GM18858 (cell line): Measurements from ENCODE around the gene SLC10A2.
"Not testable (repeated sequence)": the region's sequence is repeated elsewhere in the genome, so short reads cannot be mapped to it uniquely, and the experiment has no call there.

Source experiments
- ATAC-seq: cut with Tn5 transposase; IDR thresholded peaks from one replicate; pipeline ENCODE4 v1.9.1; 2021; ENCODE audit not compliant: unreplicated experiment

The SLC10A2 gene

GRCh38 chr13:103066079-103066780, at the start of gene SLC10A2:
Gene SLC10A2, minus strand, starts transcription at chr13:103066417. Its CDS starts 168 bp downstream, at chr13:103066249.
- ATAC-seq = no peak

- no peak for ATAC-seq
Observed at GRCh38 chr13:103107580-103107979, 41.4 kb upstream of the SLC10A2 start.

- no peak for ATAC-seq
Observed at GRCh38 chr13:103104340-103104739, 38.1 kb upstream of the SLC10A2 start.

DNA sequence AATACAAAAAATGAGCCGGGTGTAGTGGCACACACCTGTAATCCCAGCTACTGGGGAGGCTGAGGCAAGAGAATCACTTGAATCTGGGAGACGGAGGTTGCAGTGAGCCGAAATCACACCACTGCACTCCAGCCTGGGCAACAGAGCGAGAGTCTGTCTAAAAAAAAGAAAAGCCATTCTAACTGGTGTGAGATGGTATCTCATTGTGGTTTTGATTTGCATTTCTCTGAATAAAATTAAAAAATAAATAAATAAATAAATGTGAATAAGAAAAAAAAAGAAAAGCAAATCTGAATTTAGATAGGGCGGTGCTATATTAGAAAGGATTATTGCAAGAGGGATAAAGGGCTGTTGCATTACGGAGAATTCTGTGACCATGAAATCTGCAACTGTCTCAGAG, 37.2 kb upstream of the SLC10A2 start:
- ATAC-seq = not testable (repeated sequence)

DNA sequence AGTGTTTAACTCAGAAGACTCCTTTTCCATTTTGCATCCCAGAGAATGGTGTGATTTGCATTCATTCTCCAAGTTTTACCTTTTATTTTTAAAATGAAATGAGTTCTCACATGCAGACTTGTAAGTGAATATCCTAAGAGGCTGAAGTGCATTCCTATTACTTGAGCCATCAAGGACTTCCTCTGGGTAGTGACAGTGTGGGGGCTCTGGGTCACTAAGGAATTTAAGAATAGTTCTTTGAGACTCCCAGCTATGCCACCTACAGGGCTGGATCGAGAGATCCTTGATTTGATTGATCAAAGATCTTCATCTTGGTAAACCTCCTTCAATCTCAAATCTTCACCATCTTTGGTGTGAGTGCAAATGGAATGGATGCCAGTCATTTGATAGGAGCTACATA, 36.3 kb upstream of the SLC10A2 start:
- ATAC-seq = no peak

GRCh38 chr13:103101901-103102300, 35.7 kb upstream of the SLC10A2 start:
- no peak for ATAC-seq

DNA sequence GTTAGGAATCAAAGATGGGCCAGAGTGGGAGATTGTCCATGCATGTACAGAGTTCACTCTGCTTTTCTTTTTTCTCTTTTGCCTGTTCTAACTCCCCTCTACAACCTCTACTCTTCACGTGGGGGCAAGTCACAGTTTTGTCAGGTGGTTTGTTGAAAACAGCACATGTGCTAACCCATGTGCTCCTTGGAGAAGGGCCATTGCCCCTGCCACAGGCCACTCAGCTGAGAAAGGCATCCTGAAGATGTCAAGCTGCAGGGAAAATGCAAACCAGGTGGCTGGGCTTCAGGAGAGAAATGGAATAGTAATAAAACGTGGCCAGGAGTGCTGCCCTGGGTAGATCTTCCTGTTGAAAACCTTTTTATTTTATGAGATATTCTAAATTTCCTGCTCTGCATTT, 35.3 kb upstream of the SLC10A2 start:
- ATAC-seq = no peak

DNA sequence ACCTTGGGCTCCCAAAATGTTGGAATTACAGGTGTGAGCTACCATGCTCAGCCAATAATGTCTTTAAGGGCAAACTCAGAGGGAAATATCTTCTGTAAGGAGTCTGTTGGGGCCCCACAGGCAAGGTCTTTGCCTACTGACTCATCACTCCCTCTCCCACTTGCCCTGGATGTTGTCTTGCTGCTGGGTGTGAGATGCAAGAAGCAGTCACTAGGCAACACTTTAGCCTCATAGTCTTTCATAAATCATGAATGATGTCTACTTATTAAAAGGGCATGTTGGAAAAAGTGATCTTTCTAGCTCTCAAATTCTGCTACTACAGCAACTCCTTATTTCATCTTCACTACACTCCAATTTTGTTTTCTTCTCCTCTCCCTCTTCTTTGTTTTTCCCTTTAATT, 34.6 kb upstream of the SLC10A2 start:
- no peak for ATAC-seq

GRCh38 chr13:103099722-103100293, 33.6 kb upstream of the SLC10A2 start:
- ATAC-seq = no peak

- ATAC-seq = no peak
Observed at GRCh38 chr13:103098535-103098934, 32.3 kb upstream of the SLC10A2 start.

DNA sequence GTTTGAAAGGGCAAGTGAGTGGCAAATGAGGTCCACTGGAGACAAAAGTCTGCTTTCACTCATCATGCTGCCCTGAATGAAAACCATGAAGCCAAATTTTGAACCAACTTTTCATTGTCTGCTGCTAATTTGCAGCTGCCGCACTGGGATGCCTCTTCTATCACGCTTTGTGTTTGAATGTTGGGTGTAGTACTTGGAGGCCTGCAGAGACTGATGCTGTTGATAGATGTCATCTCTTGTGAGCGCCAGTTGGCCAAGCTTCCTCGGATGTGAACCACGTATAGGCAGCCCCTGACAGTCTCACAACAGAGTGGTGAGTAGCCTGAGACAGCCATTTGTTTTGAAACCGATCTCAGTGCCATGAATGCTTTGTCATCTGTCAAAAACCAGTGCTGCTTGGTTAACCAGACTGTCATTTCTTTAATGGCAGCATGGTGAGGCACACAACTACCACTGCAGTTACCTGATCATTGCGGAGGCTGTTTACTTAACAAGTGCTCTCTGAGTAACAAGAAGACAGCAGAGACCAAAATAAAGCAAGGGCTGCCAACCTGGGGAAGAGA, 31.2 kb upstream of the SLC10A2 start:
- ATAC-seq = no peak

DNA sequence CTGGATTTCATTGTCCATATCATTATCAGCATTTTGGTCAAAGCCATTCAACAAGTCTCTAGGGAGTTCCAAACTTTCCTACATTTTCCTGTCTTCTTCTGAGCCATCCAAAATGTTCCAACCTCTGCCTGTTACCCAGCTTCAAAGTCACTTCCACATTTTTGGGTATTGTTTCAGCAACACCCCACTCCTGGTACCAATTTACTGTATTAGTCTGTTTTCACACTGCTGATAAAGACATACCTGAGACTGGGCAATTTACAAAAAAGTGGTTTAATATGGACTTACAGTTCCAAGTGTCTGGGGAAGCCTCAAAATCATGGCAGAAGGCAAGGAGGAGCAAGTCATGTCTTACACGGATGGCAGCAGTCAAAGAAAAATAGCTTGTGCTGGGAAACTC, 27.4 kb upstream of the SLC10A2 start:
- ATAC-seq = not testable (repeated sequence)

GRCh38 chr13:103087275-103087674, 21.1 kb upstream of the SLC10A2 start:
- ATAC-seq = no peak

DNA sequence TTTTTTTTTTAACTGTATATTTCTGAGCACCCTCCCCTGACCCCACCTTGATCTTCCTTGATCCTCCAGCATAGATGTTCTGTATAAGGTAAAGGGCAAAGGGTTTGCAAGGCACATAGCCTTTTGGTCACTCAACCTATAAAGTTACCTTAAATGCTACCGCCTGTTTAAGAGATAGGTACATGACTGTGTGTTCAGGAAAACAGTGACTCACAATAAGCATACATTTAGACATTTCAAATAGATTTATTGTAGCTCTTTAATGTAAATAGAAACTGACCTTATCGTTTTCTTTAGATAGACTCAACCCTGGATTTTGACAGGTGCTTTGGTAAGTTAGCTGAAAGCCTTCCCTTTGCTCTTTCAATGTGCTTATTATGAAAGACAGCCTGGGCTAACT, 15.2 kb upstream of the SLC10A2 start:
- ATAC-seq = no peak

GRCh38 chr13:103078158-103078557, 11.9 kb upstream of the SLC10A2 start:
- peak; percentile 96 for ATAC-seq

DNA sequence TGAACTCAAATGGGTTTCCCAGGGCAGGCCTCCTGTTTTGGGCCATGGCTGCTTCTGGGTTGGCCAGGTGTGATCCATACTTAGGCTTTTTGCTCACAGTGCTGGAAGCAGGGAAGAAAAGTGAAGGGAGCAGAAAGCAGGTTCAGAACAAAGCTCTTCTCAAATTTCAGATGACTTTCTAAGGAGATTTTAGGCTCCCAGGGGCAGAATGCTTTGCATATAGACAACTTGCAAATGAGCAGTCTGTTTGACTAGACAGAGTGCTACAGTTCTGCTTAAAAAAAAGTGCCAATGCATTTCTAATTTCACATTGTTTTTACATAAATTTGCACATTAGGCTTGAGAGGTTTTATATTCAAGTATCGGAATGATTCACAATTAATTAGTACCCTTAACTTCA, 2.6 kb upstream of the SLC10A2 start:
- no peak for ATAC-seq

DNA sequence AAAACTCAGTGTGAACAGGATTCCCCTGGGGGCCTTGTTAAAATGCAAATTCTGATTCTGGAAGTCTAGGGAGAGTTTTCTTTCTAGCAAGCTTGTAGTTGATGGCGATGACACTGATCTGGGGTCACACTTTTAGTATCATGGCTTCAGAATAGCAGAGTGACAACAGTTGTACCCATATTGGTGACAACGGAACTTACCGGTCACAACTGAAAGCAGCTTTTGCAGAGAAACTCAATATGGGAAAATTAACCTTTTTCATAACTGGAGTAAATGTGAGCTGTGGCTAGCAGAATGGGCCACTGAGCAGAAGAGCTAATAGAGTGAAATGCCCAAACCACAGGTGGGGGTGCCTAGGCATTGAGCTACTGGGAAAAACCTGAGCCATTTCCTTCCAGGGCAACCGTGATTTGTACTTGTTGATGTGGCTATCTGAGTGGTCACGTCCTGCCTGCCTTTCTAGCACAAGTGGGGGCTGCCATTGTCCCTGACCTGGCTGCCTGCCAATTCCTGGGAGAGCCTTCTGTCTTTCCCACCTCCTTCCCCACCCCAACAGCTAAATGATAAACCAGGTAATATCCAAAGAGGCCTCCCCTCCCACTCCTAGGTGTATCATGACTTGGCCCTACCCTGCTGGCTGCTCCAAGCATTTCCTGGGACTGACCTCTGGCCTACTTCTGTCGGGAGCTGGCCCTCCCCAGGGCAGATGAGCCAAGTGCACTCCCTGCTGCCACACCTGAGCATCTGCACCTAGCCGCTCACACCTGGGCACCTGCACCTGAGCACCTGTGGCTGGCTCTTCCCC, 1.7 kb upstream of the SLC10A2 start:
- peak; percentile 75 for ATAC-seq

DNA sequence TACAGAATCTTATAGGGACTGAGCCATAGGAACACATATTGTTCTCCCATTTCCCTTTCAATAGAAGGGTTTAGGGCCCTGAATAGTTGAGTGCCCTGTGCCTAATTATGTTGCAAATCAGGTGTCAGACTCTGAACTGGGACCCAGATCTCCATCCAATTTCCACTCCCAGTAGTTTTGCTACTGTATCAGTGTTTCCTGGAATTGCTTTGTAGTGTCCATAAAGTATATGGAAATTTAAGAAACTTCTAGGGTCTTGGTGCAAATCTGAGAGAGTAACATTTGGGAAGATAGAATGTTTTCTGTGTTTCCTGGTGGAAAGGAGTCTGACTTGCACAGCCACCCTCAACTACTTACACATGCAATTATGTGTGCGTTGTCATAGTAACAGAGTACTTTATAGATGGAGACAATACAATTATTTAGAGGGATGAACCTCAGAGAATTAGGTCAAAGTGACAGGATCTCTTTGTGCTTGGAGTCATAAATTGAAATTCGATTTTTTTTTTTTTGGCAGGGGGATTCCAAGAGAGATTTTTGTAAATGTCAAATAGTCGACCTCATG, 646 bp upstream of the SLC10A2 start:
- no peak for ATAC-seq

- ATAC-seq = no peak
Observed at GRCh38 chr13:103063376-103063775, 2.8 kb downstream of the SLC10A2 start.

- peak; percentile 72 for ATAC-seq
Observed at GRCh38 chr13:103062079-103062478, 4.1 kb downstream of the SLC10A2 start.

DNA sequence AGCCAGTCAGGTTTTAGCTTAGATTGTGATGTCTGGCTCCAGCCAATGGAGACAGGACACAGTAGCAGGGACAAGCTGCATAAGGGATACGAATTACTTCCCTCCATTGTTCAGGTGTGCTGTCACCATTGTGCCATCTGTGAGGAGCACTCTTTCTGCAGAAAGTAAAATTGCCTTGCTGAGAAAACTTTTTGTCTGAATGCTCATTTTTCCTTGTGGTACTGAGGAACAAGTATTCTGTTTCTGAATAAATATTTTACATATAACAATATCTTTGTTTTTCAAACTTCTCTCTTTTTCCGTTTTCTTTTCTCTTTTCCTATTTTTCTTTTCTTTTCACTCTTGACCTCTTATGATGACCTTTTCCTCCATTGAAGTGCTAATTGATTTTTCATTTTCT, 10.2 kb downstream of the SLC10A2 start:
- no peak for ATAC-seq
